Suppressor macrophage (primary cell): ENCODE data around the gene ST8SIA2.

Experiments
- DNase-seq, 4 experiments: peaks; one replicate each; pipeline ENCODE4 v3.0.0-alpha.2; 2020 to 2022

ST8SIA2 gene

DNA sequence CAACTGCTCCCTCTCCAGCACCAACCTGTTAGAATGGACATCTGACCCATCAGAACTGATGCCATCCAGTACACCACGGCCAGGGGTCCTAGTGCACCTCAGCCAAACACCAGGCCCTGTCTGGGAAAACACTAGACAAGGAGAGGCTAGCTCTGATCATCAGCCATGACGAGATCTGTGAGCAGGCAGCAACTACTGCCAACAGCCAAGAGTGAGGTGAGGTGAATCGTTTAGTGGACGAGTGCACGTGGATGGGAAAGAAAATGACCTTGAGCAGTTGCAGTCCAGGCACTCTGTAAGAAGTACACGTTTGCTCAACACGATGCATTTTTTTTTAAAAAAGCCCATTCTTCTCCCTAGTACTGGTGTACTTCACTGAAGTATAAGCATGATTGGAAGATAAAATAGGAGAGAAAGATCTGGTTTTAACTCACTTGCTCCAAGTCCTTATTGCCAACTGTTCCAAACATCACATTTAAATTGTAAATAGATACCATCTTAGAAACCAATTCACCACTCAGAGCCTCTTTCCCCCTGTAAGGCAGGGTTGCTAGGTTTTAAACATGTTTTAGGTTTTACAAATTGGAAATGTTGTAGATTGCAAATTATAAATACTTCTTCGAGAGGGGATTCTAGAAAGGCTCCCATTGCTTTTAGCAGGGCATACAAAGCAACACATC is 5.7 kb downstream of the ST8SIA2 start:
- DNase-seq = no peak

DNA sequence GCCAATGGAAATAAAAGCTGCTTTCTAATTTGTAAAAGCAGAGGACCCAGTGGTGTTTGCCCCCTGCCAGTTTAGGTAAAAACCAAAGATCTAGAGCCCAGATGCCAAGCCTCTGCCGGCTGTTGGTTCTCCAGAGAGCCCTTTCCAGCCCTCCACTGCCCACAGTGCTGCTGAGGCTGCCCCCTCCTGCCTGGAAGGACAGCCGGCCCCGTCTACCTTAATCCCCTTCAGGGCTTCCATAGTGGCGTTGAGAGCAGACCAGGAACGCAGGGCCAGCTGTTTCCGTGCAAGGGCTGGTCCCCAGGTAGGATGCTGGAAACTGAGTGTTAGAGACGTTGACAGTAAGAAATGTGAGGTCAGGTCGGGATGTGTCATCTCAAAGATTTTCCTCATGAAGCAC is 6.9 kb downstream of the ST8SIA2 start:
- DNase-seq = no peak

DNA sequence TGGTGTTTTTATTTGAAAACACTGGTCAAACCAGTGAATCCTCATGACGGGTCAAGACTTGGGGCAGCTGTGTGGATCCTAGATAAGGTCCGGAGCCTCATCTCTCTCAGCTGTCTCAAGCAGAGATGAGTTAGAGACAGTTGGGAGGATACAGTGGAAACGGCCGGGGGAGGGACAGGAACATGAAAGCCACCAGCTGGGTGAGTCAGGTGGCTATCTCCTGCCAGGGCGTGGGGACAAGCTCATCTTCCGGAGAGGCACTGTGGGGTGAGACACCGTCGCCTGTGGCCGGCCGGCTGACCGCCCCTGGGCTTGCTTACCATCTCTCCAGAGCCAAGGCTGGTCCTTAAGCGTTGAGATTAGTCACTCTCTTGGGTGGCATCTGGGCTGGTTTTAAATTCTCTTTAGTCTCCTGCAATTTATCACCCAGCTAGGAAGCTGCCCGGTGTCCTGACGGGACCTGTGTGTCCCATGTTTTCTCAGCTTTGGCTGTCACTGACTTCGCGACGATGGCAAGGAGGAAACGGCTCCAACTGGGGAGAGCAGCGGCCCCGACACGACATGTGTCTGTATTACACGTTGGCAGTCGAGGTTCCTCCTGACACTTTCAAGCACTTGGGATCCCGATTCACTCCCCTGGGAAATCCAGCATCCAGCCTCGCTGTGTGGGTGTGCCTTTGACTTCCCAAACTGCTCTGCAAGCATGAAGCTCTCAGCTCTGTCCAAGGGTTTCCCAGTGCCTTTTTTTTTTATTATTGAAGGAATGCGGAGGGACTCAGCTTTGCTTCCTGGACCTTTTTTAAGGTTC is 7.5 kb downstream of the ST8SIA2 start:
- no peak for DNase-seq

DNA sequence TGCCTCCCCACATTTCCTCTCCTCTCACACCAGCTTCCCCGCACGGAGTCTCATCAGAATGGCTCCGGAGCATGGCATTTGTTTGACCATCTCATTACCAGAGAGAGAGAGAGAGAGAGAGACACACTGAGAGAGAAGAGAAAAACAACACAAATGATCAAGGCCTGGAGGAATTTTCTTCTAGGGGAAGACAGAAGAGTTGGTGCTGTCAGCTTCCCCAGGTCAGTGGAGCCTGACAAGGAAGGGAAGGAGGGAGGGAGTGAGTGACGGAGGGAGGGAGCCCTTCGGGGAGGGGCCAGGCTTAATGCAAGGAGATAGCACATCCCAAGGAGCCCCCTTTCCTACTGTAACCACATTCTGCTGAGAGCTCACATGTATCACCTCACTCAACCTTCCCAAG is 9.1 kb downstream of the ST8SIA2 start:
- no peak for DNase-seq

DNA sequence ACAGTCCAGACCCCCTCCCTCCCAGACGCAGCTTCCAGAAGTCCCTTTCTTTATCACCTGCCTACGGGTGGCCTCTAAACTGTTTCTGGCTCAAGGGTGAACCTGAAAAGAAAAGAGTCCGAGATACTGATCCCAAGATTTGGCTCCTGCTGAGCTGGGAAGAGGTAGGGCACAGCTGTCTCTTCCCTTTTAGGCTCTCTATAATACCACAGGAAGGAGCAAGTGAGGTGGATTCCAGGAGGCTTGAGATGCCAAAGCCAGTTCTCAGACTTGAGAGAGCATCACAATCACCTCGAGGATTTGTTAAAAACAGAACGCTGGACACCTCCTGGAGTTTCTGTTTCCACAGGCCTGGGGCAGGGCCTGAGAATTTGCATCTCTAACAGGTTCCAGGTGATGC is 12.3 kb downstream of the ST8SIA2 start:
- no peak for DNase-seq

DNA sequence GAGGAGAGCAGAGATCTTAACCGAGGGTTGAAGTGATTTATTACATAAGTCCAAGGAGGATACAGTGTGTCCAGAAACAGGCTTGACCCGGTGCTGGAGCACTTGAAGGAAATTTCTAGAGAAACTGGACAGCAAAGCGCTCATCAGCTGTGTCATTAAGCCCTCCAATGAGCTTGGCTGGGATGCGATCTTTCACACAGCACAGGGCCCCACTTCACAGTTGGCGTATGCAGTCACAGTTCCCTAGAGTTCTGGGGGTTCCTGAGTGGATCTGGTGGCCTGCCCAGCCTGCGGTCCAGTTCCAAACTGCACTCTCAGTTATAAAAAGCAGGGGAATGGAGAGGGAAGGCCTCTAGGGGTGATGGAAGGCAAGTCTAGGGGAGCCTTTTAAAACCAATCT is 13.6 kb downstream of the ST8SIA2 start:
- no peak for DNase-seq

DNA sequence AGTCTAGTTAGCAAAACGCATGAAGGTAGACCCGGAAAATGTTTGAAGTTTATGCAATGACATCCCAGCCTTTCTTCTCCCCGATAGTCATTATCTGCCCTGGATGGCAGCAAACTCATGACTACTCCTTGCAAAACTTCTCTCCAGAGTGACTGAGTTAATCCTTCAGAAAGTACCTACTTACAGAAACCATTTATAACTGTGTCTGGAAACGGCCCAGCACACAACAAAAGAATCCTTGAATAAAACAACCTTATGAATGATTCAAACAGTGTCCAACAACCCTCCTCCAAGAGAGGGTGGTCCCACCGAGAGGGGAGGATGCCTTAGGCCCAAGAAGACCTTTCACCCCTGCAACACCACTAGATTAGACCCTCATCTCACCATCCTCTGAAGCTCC is 14.2 kb downstream of the ST8SIA2 start:
- no peak for DNase-seq

DNA sequence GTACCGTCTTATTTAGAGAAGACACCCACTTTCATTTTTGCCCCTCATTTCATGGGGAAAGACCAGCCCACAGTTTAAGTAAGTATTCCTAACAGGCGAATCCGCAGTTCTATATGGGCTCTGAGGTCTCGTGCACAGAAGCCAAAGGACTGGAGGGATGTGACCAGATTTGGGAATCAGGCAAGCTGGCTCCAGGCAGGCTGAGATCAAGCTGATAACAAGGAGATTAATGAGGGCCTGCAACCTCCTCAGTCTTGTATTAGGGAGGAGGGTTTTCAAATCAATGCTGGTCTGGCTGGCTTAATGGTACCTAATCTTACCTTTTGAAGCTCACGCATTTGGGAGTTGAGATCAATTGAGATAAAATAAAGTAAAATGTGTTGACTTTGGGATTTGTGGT is 15.3 kb downstream of the ST8SIA2 start:
- no peak for DNase-seq

DNA sequence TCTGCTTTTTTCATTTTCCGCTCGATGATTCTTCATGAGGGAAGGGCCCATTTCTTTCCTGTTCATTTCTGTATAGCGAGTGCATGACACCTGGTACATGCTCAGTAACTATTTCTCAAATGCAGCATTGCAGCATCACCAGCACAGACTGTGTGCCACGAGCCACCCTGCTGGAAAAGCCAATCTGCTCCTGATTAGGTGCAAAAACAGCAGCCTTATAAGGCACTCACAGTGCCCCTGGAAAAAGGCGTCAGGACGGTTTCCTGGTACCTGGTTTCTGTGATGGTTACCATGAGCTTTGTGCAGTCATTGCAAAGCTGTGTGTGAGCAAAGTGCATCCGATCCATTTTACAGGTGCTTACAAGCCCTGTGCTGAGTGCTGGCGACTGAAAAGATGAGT is 15.8 kb downstream of the ST8SIA2 start:
- DNase-seq = no peak

DNA sequence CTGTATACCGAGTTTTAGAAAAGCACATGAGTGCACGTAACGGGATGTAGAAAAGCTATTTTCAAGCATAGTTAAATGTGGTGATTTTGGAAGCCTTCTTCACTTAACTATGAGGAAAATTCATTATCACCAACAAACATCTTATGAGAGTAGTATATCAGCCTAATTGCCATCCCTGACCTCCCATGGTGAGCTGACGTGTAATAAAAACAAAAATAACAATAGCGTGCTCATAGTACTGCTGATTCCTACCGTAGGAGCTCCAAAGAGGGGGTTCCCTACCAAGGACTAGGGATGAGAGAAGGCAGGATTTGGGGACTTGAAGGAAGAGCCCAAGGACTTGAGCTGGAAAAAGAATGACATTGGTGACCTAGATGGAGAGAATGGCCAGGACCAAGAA is 16.9 kb downstream of the ST8SIA2 start:
- no peak for DNase-seq

DNA sequence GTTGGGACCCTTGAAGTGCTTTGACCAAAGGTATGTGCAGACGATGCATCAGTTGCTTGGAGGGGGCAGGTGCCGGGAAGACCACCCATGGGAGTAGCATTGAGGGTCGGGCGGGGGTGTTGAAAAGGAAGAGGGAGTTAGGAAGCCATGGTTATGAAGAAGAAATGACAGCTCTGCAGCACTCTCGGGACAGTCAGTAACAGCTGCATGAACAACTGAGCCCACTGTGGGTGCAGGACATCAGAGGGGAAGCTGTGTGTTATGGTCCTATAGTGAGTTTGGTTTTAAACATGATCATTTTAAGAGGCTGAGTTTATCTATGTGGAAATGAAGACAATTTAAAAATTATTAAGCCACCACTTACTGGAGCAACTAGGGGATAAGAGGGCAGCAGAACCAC is 17.6 kb downstream of the ST8SIA2 start:
- DNase-seq = no peak

DNA sequence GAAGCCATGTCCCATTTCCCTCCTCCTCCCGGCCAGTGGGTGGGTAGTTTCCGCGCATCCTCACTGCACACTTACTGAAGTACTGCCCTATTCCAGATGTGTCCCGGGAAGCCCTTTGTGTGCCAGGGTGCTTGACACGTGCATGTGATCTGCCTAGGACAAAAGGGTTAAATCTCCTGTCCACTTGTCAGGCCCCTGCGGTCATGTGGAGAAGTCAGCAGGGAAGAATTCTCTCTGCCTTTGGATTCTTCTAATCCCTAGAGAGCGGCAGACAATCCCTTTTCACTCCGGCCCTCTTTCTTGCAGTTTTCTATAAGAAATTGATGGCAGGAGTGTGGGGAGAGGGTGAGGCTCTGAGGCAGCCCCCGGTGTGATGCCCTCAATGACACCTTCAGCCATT is 19.8 kb downstream of the ST8SIA2 start:
- DNase-seq = no peak

DNA sequence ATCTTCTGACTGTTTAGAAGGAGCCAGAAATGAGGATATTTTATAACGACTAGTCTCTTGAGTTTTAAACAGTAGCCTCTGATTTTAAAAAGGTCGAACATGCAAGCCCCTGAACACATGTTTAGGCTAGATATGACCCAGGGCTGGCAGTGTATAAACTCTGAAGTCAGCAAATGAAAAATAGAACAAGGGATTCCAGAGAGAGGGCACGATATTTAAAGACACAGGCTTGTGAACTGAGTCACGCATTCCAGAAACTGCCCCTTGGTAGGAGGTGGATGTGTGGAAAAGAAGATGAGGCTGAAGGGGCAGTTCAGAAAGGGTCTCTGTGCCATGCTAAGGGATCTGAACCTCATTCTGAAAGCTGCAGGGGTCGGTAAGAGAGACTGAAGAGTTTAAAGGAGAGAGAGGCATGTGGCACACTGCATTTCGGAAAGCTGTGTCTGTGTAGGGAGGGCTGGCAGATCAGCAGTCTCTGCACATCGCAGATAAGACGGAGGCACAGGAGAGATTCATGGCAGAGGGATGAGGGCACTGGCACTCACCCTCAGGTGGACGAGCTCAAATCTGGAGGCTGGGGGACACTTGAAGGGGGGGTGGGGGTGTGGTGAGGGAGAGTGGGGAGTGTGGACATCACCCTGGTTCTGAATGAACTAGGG is 22.1 kb downstream of the ST8SIA2 start:
- DNase-seq = no peak

DNA sequence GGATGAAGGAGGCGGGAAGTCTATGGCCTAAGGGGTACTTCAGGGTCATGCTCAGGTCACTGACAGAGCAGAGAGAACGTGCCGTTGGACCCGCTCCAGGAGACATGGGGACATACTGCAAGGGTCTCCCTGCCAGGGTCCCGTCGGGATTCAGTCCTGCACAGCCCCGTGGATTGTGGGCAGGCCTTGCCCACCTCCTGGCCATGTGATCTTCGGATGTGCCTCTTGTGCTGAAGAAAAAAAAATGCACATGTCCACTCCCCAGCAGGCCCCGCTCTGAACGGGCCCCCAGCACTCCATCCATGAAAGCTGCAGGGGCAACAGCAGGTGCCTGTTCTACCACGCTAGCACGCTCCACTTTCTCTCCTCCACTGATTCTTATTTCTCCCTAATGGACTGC is 22.9 kb downstream of the ST8SIA2 start:
- DNase-seq = no peak

DNA sequence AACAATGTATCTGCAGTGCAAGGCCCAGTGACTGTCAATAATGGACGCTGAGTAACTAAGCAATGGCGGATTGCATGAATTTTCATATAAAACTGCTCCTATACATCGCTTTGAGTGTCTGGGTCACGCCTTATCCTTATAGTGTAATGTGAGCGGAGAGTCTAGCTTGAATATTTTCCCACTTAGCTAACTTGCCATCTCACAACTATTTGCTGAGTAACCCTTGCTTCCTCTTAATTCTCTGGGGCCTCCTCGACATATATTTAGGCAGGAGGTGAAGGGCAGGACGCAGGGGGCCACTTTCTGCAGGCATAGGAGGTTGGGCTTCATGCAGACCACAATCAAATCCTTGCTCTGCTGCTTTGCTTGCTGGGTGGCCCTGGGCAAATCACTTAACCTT is 24.0 kb downstream of the ST8SIA2 start:
- DNase-seq = no peak

DNA sequence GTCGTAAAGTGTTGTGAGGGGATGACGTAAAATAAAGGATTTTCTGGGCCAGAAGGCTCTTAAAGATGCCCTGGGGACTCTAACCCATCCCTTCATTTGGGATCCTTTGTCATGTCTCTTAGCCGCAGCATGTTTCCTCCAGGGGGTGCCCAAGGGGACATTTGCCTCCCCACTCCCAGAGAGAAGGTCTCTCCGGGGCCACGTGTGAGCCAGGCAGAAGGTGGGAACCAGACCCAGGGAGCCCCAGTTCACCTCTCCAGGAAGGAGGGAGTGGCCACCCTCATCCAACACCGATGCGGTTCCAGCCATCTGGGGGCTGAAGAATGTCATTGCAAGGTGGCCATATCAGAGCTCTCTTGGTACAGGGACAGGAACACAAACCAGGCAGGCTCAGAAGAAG is 25.2 kb downstream of the ST8SIA2 start:
- DNase-seq = no peak

DNA sequence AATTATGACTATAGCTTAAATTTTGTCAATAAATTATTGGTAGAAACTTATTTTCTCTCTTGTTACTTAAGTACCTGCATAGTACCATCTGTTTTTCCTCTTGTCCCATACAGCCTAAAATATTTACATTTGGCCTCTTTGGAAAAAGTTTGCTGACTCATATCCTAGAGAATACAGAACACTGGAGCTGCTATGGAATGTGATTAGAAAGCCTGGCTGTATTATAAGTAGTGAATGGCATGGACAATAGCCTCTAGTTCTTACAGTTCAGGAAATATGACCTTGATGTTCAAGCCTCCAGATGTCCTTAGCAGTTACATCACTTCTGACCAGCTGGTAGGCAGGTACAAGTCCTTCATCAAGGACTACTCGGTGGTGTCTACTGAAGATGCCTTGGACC is 28.3 kb downstream of the ST8SIA2 start:
- no peak for DNase-seq

DNA sequence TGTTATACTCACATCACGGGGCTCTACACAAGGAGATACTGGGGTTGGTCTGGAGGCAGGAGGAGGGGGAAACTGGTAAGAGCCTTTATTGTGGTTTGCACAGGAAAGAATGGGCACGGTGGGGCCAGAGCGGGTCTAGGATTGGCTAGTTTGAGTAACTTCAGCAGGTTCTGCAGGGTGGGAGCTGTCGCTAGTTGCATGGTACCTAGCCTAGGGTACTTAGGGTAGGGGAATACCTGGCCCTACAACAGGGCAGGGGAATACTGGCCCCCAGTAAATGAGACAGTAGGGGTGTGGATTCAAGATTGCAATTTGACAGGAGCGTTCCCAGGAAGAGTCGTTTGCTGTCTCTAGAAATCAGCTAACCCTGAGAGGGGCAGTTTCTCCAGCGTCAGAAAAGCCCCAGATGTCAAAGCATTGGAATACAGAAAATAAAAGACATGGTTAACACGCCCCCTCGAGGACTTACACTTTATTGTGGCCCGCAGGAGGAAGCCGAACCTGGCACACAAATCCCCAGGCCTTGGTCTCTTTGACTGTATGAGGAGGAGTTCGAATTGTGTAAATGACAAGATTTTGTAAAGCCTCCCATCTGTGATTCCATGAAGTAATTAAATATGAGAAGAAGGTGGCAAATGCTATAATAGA is 32.0 kb downstream of the ST8SIA2 start:
- DNase-seq = no peak

DNA sequence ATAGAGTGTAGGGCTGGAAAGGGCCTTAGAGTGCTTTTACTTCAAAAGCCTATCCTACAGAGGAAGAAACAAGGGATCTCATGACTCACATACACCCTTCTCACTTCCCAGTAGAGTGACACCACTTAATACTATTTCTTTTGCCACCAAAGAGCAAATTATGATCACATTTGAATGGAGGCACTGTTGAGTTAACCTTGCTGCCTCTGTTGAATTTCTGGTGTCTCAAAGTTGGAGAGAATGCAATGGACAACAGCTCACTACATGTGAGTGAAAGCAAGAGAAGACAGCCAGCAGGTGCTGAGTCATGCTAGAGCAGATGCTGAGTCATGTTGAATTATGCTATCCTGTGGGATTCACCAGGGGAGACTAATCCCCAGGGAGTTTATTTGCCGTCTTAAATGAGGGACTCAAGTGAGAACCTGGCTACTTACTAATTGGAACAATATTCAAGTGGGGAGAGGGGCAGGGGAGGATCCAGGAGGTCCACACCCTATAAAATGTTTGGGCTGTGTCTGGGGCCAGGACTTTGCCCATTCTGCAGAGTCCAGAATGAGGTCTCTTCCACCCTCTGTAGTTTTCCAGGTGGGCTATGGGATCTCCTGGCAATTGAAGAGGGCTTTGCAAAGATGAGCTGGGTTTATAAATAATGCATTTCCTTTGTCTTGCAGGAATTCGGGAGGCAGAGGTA is 35.8 kb downstream of the ST8SIA2 start:
- peak in 1 of 4 experiments; percentile 5 for DNase-seq

DNA sequence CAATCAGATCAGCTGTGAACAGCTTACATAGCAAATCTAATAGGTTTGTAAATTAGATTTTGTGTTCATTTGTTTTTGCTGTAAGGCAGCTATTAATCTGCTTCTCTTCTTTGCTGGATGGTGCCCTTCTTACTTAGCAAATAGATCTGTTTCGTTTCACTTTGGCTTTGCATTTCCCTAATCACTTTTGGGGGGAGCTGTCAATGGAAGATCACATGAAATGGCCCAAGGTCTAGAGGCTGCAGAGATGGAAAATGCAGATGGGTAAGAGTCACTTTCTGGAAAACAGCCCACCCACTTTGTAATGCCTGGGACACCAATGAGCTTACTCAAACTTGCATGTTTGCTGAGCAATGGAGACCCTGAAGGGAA is 36.4 kb downstream of the ST8SIA2 start:
- DNase-seq = no peak

DNA sequence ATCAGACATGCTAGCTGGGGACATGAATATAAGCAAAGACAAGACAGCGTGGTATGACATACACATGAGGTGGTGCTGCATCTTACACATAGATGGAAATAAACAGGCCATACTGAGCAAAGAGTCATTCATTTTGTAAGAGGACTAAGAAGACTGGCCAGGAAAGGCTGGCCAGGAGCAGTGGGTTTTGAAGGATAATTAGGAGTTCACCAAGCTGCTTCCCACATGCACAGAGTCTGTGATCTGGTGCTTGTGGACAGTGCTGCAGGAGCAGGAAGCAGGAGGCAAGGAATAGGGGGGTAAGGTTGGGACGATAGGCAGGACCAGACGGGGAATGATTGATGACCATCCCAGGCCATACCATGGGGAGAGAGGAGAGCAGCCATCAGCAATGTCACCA is 41.5 kb downstream of the ST8SIA2 start:
- DNase-seq = no peak

DNA sequence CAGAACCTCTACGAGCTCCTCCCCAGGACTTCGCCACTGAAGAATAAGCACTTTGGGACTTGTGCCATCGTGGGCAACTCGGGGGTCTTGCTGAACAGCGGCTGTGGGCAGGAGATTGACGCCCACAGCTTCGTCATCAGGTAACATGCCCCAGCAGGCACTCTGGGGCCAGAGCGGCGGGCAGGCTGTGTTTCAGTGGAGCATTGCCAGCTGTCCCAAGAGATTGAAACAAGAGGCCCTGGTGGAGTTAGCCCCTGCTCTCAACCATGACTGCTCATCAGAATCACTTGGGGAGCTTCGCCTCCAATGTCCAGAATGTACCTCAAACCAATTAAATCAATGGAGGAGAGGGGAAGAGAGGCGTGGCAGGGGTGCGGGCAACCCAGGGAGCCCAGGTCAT is 44.8 kb downstream of the ST8SIA2 start:
- no peak for DNase-seq

DNA sequence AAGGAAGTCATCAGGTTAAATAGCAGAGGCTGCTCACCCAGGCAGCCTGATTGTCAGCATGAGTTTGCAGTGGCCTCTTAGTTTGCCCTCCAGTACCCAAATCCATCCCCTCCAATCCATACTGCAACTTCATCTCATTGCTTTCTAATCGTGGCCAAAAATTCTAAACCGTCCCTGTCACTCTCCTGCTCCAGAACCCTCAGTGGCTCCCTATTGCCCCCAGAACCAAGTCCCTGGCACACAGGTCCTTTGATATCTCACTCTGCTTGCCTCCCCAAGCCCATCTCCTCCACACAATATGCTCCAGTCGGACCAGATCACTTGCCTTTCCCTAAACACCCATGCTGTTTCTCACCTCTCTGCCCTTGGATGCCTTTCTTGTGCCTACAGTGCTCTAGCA is 49.7 kb downstream of the ST8SIA2 start:
- DNase-seq = no peak
